T-helper 2 cell (primary cell): ENCODE measurements around the gene PNPLA4.

Experiments used
- DNase-seq, 5 experiments: peaks; one replicate each; pipeline versions ENCODE4 v3.0.0 to v3.0.0-alpha.2; 2012 to 2022

PNPLA4 gene

GRCh38 chrX:7852166-7852565 lies 75.0 kb downstream of the PNPLA4 start:
- no peak for DNase-seq
